ENCODE data around the gene BRK1.
"Not testable (repeated sequence)": the region's sequence is repeated elsewhere in the genome, so short reads cannot be mapped to it uniquely, and the experiment has no call there.

Gene BRK1

DNA sequence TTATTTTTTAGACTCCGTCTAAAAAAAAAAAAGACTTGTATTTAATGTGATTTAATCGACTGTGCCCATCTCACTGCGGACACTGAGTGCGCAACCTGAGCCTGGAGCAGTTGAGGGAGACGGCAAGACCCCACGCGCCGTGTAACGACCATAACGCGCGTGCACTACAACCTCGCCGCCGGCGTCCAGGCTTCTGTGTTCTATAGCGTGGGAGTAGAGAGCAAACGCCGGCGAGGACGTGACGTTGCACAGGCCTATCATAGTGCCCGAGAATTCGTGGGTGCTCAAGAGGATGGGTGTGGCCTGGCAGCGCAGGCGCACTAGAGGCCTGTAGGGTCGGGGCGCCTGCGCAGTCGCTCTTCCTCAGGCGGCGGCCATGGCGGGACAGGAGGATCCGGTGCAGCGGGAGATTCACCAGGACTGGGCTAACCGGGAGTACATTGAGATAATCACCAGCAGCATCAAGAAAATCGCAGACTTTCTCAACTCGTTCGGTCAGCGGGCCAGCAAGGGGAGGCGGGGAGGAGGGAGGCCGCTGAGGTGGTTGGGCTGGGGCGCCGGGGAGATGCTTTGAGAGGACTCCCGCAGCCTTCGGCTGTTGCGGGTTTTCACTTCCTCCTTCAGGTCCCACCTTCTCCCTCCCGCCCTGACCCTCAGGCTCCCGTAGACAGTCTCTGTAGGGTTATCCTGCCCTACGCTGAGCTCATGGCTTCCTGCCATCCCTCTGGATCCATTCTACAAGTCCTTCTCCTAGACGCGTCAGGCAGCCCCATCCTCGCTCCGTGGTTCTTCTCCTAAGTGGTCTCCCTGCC, at the start of gene BRK1:
Gene BRK1, plus strand, starts transcription at position 350 of the 812 bp plus-strand sequence. Its CDS starts 27 bp downstream, at position 377.
- DNase-seq (ENCODE audit: low read depth, low spot score): peak; percentile 94

GRCh38 chr3:10070077-10070476, 45.4 kb upstream of the BRK1 start:
- DNase-seq (ENCODE audit: low read depth, low spot score): not testable (repeated sequence)

- no peak for DNase-seq (ENCODE audit: low read depth, low spot score)
These were observed 40.8 kb upstream of the BRK1 start for GRCh38 chr3:10074666-10075065.

GRCh38 chr3:10081871-10082270, 33.6 kb upstream of the BRK1 start:
- no peak for DNase-seq (ENCODE audit: low read depth, low spot score)

GRCh38 chr3:10085738-10086137, 29.7 kb upstream of the BRK1 start:
- no peak for DNase-seq (ENCODE audit: low read depth, low spot score)

GRCh38 chr3:10088256-10088655, 27.2 kb upstream of the BRK1 start:
- no peak for DNase-seq (ENCODE audit: low read depth, low spot score)

DNA sequence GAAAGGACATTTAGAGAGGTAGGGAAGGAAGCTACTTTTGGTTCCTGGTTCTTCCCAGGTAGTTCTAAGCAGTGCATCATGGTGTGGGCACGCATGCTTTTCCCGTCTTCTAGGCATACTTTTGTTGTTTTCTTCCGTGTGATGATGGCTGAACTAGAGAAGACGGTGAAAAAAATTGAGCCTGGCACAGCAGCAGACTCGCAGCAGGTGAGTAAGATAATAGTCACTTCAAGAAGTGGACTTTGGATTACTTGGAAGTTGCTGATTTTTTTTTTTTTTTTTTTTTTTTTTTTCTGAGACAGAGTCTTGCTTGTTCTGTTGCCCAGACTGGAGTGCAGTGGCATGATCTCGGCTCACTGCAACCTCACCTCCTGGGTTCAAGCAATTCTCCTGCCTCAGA, 25.3 kb upstream of the BRK1 start:
- no peak for DNase-seq (ENCODE audit: low read depth, low spot score)

DNA sequence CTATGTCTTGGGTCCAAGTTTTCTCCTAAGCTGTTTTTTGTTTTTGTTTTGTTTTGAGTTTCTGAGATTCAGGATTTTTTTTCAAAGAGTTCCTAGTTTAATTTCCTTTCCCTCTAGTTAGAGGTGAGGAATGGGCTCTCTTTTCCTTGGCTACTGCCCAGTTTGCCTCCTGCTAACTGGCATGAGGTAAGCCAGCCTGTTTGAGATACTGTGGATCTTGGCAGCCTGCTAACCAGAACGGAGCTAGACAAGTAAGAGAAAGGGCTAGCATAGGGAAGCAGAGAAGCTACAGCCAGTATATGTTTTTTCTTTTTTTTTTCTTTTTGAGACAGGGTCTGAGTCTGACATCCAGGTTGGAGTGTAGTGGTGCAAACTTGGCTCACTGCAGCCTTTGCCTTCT, 24.7 kb upstream of the BRK1 start:
- DNase-seq (ENCODE audit: low read depth, low spot score): not testable (repeated sequence)

DNA sequence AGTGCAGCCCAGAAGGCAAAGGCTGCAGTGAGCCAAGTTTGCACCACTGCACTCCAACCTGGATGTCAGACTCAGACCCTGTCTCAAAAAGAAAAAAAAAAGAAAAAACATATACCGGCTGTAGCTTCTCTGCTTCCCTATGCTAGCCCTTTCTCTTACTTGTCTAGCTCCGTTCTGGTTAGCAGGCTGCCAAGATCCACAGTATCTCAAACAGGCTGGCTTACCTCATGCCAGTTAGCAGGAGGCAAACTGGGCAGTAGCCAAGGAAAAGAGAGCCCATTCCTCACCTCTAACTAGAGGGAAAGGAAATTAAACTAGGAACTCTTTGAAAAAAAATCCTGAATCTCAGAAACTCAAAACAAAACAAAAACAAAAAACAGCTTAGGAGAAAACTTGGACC, 24.1 kb upstream of the BRK1 start:
- not testable (repeated sequence) for DNase-seq (ENCODE audit: low read depth, low spot score)

DNA sequence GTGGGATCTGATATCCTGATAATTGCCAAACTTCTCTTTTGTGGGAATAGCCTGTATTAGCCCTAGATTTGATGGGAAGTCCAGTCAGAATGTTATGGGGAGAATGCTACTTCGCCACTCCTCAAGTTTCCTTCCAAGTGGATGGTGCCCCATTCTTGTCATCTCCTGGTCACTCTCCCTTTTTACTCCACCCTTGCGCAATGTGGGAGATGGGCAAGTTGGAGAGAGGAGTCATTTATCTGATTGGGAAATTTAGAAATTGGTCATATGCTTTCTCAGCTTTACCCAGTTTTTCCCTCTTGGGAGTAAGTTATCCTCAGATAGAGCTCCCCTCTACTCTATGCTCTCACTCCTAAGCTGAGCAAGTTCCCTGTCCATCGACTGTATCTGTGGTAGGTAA, 21.8 kb upstream of the BRK1 start:
- DNase-seq (ENCODE audit: low read depth, low spot score): no peak

GRCh38 chr3:10099041-10099440, 16.4 kb upstream of the BRK1 start:
- DNase-seq (ENCODE audit: low read depth, low spot score): no peak

DNA sequence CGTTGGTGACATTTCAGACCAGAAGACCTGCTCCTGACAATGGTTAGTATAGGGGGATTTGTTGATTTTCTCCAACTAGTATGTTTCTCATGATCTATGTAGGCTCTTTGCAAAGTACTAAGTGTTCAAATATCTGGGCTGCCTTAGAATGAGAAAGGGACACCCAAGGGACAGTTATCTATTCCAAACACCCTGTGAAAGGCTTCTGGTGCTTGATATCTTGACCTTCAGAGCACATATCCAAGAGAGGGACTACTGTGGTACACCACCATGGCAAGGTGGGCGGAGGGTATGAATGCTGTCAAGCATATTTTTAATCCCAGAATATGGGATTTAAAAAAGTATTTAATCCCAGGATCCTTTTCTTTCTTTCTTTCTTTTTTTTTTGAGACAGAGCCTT, 8.6 kb upstream of the BRK1 start:
- no peak for DNase-seq (ENCODE audit: low read depth, low spot score)

DNA sequence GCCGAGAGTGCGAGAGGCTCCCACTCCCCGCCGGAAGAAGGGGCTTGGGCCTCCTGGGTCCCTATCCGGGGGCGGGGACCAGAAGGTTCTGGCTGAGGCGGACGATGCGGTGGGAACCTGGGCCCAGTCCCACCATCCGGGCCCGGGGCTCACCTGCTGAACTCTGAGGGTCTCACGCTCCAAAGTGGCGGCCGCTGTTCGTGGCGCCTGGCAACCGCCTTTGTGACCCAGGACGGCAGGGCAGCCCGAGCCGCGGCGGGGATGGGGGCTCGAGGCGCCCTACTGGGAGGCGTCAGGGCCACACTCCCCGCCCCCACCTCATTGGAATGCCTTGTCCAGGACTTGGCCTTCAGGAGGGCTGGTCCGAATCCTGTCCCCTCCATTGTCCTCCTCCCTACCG, 7.4 kb upstream of the BRK1 start, which contains the start of gene FANCD2OS:
Gene FANCD2OS, minus strand, starts transcription at position 165 of the 400 bp plus-strand sequence. CDS start 3,481 bp downstream, outside the sequence.
- DNase-seq (ENCODE audit: low read depth, low spot score): no peak

GRCh38 chr3:10116138-10116460, 624 bp downstream of the BRK1 start:
- DNase-seq (ENCODE audit: low read depth, low spot score): peak; percentile 33

GRCh38 chr3:10116928-10117327, 1.5 kb downstream of the BRK1 start:
- no peak for DNase-seq (ENCODE audit: low read depth, low spot score)

- DNase-seq (ENCODE audit: low read depth, low spot score): no peak
These were observed 3.9 kb downstream of the BRK1 start for GRCh38 chr3:10119376-10119775.

DNA sequence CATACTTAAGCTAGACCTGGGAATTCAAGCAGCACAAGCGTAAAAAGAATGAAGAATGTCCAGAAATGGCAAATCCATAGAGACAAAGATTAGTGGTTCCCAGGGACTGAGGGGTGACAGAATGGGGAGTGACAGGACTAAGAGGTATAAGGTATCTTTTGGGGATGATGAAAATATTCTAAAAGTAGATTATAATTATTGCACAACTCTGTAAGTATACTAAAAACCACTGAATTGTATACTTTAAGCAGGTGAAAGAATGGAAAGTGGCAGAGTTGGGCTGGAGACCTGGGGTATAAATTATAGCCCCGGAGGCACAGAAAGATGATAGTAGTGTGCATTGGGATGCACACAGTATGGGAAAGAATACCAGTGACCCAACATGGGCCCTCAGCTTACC, 5.6 kb downstream of the BRK1 start:
- no peak for DNase-seq (ENCODE audit: low read depth, low spot score)

GRCh38 chr3:10122724-10123123, 7.2 kb downstream of the BRK1 start:
- no peak for DNase-seq (ENCODE audit: low read depth, low spot score)

DNA sequence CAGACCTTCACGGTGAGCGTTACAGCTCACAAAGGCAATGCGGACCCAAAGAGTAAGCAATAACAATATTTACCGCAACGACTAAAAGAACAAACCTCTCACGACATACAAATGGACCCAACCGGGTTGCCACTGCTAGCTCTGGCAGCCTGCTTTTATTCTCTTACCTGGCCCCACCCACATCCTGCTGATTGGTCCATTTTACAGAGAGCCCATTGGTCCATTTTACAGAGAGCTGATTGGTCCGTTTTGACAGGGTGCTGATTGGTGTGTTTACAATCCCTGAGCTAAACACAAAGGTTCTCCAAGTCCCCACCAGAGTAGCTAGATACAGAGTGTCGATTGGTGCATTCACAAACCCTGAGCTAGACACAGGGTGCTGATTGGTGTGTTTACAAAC, 20.4 kb downstream of the BRK1 start:
- DNase-seq (ENCODE audit: low read depth, low spot score): not testable (repeated sequence)

GRCh38 chr3:10136426-10137005, 21.0 kb downstream of the BRK1 start:
- DNase-seq (ENCODE audit: low read depth, low spot score): no peak

GRCh38 chr3:10137178-10137577, 21.7 kb downstream of the BRK1 start:
- no peak for DNase-seq (ENCODE audit: low read depth, low spot score)

GRCh38 chr3:10140996-10141546, 25.6 kb downstream of the BRK1 start:
- DNase-seq (ENCODE audit: low read depth, low spot score): no peak
